SIG-M5 treated with dmso at 0.1 percent for 504 hours (cell line): ENCODE results near the gene PAPPA.

ENCODE experiments used
- DNase-seq: peaks from one replicate; lab custom pipeline; 2025; ENCODE audit not compliant: unreplicated experiment; lab: John Stamatoyannopoulos, UW

Gene PAPPA

GRCh38 chr9:116178481-116179211, 25.1 kb downstream of the PAPPA start:
- DNase-seq = no peak

DNA sequence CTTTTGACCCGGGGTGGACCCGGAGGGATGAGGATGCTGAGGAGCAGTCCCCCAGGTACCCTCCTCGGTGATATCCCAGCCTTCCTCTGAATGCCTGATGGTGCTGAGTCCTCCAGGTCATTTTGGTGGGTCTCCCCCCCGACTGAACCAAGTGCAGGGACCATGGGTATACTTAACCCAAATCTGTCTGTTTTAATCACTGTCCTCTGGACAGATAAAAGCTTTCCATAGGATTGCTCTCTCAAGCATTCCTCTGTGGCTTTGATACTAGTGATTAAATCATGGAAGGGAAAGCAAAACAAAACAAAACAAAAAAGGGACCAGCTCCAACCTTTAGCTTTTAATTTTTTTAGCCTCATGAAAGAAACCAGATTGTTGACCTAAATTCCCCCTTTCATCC, 26.0 kb downstream of the PAPPA start:
- no peak for DNase-seq

DNA sequence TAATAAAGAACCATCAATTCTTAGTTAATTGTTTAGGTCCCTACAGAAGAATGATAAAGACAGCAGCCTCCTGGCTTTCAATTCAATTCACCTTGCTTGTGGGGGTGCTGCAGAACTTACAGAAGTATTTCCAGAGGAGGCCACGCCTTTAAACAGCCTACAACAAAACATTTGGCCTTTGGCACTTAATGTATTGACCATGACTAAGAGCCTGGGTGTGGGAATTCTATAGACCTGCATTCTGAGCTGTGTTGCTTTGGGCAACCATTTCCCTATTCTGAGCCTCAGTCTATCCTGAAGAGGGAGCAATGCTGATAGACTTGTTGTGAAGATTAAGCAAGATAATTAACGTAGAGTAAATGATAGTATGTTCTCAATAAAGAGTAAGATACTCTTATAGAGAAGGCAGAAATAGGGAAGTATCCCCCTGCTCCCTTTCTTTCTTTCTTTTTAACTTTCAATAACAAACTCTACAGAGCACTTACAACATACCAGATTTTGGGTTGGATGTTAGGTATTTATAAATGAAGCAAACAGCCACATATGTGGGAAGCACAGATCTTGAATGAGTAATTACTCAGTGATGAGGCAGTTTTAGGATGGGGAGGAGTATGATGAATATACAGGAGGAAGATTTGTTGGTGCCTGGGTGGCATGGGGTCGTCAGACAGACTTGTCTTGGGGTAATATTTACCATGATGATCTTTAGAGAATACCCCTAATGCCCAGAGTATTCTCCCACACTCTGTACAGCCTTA, 28.4 kb downstream of the PAPPA start:
- DNase-seq = no peak

DNA sequence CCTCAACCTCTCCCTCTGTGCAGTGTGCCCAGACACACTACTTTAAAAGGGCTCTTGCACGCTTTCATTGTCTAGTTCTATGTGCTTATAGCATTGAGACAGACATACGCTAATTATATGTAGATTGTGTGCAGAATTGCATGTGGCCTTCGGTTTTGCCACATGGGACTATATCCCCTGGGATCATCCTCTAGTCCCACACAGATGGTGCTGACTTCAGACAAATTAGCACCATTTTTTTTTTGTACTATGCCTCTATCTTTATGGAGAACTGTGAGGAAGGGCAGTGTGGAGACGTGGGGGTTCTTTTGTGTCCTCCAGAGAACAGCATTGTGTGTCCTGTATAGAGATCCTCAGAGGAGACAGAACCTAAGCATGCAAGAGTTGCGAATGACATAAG, 29.3 kb downstream of the PAPPA start:
- DNase-seq = no peak

DNA sequence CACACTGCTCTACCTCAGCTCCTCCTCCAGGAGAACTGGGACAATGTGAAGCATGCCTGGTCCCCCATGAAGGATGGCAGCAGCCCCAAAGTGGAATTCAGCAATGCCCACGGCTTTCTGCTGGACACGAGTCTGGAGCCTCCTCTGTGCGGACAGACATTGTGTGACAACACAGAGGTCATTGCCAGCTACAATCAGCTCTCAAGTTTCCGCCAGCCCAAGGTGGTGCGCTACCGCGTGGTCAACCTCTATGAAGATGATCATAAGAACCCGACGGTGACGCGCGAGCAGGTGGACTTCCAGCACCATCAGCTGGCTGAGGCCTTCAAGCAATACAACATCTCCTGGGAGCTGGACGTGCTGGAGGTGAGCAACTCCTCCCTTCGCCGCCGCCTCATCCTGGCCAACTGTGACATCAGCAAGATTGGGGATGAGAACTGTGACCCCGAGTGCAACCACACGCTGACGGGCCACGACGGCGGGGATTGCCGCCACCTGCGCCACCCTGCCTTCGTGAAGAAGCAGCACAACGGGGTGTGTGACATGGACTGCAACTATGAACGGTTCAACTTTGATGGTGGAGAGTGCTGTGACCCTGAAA, 34.1 kb downstream of the PAPPA start:
- no peak for DNase-seq

- DNase-seq = no peak
These were observed 36.1 kb downstream of the PAPPA start for GRCh38 chr9:116189683-116190082.

DNA sequence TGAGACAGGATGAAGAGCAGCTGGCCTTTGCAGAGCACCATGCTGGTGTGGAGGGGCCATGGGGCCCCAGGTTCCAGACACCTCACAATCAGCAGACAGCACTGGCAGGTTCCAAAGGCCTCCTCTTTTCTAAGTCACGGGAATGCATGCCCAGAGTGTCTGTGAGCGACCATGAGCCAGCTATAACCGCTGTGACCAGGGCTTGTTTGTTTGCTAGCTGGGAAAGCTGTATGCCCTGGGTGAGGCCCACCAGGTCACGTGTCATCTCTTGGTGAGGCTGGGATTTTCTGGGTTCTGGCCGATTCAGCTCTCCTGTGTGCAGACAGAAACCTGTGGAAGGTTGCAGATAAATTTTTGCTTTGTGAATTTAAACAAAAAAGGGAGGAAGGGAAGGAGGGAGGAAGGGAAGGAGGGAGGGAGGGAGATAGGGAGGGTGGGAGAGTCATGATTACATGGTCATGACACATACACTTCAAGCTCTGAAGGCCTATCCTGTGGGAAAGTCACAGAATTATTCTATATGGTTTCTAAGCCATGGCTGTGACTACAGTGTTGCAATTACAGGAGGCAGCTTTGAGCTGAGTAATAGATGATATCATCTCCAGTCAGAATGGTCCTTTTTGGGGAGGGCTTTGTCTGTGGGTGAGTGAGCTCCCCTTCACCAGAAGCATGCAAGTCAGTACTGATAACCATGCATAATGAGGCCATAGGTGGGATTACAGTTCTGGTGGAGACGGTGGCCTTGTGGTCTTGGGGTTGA, 37.2 kb downstream of the PAPPA start:
- no peak for DNase-seq

- no peak for DNase-seq
These were observed 38.2 kb downstream of the PAPPA start for GRCh38 chr9:116191576-116192415.

DNA sequence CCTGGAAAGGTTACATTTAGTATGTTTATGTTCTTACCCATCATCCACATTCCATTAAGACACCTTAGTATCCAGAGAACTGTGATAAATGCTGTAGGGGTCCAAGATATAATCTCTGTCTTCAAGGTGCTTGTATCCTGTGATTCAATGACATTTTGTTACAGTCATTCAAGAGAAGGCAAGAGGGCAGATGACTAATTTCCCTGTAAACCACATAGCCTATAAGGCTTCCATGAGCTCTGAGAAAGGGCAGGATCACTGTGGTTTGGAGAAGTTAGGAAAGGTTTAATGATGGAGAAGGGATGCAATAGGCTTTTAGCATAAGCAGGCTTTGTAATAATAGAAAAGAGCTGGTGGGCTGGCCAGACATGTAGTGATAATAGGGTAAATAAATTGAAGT, 40.0 kb downstream of the PAPPA start:
- no peak for DNase-seq

GRCh38 chr9:116196806-116197205, 43.2 kb downstream of the PAPPA start:
- no peak for DNase-seq

- no peak for DNase-seq
These were observed 44.8 kb downstream of the PAPPA start for GRCh38 chr9:116198344-116198743.

DNA sequence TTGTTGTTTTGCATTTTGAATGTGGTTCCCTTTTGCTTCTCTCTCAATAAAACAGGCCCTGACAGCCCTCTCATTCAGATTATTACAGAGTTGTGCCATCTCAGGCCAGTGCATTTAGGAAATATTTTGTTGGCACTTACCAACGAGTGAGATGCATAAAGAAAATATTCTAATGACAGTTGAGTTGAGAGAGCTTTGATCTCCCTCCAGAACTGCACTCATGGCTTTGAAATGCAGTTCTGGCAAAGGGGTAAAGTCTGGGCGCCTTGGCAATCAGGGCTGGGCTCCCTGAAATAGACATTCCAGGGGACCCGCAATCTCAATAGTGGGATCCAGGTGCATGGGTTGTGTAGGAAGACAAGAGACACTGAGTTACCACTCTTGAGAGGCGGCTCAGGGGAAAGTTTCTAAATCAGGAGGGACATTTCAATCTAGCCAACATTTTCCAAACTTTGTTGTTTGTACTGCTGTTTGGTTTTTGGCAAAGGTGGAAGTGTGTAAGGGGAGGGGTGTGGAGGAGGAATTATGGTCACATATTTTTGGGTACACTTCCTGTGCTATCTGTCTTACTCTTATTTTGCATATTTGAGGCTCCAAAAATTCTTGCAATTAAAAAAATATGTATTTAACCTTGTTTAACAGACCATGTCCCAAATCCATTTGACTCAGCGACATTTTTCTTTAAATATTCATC, 48.8 kb downstream of the PAPPA start:
- DNase-seq = no peak

GRCh38 chr9:116204252-116204882, 50.8 kb downstream of the PAPPA start:
- DNase-seq = no peak

DNA sequence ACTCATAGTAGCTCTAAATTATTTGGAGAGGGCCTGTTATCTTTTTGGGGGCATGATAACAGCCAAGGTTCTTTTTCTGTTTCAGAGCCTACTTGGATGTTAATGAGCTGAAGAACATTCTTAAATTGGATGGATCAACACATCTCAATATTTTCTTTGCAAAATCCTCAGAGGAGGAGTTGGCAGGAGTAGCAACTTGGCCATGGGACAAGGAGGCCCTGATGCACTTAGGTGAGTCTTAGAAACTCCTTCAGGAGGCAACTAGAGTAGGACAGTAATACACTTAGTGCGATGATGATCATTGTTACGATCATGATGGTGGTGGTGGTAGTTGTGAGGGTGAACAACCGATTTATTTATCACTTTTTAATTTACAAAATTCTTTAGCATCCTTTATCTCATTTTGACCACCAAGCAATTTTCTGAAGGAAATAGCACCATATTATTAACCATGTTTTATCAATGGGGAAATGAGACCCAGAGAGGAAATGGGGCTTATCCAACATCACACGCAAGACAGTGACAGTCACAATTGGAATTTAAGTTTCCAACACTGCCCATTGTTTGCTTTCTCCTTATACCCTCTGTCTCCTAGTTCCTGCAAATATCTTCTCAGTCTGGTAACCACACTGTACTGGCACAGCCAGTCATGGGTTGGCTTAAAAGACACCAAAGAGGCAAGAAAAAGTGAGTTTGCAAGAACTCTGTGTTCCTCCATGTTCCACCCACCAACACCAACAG, 54.0 kb downstream of the PAPPA start:
- no peak for DNase-seq

DNA sequence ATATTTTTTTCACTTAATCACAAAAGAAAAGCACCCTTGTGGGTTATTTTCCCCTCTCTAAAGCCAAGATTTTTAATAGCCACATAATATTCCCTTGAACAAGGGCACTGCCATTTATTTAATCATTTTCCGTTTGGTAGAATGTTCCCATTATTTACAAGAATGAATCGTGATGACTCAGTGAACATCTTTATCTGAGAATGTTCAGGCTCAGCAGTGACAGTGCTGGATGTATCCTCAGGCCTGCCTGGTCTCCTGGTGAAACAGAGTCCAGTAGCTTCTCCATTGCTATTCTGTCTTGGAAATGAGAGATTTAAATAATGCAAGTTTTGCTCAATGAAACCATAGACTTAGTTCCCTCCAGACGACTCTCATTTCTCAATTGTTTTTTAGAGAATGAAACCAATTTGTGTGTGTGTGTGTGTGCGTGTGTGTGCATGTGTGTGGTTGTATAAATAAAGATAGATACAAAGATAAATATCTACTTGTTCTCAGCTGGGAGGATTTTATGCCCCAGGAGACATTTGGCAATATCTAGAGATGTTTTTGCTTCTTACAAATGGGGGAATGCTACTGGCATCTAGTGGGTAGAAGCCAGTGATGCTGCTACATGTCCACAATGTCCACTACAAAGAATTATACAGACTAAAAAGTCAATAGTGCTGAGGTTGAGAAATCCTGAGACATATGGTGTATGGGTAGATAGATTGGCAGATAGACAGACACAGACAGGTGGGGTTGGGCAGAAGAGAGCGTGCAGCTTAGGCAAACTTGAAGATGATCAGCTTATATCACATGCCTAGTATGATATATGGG, 55.0 kb downstream of the PAPPA start:
- no peak for DNase-seq

GRCh38 chr9:116209414-116210116, 56.0 kb downstream of the PAPPA start:
- DNase-seq = no peak

- DNase-seq = no peak
These were observed 59.5 kb downstream of the PAPPA start for GRCh38 chr9:116212986-116213692.
